ENCODE measurements around the gene CLDN2. TPM values are rescaled to one million over a fixed set of nuclear protein-coding genes. Genes with fewer than 3 reads are reported as not detected.

Gene CLDN2
- total RNA-seq, 1 experiment from 2014 or later: not detected

GRCh38 chrX:106898462-106898861, 21.7 kb upstream of the CLDN2 start:
- no TSS peak for BruUV-seq (replicated peaks)
- Histone ChIP-seq H3K9me2 (ENCODE audit: insufficient read depth) (no peaks in the 10 kb centered on the region), H3K4me2 (0 out of 2 replicates have a peak overlapping the region, but pooled peaks have one; percentile 20), H3K4me3 (no peak overlapping the region), H3F3A (ENCODE audit: insufficient read depth, low read depth) (peaks cover 7% of the 10 kb centered on the region; the same call in 1 of the 2 replicates), H3K36me3 (ENCODE audit: low read depth) (no peaks in the 10 kb centered on the region), H2AFZ (no peak overlapping the region), H3K9me3 (ENCODE audit: insufficient read depth, low read depth) (no peaks in the 10 kb centered on the region), H4K20me1 (ENCODE audit: insufficient read depth) (no peaks in the 10 kb centered on the region), H3K4me1 (replicated peaks; ENCODE audit: insufficient read depth) (peaks cover 41% of the 10 kb centered on the region), H3K27me3 (ENCODE audit: insufficient read depth, low read depth) (no peaks in the 10 kb centered on the region), H3K79me2 (ENCODE audit: low read depth) (no peaks in the 10 kb centered on the region), H3K27ac (no peak overlapping the region)
- intact Hi-C loops (cut with micrococcal nuclease; ENCODE audit: unreplicated experiment): loop anchor here (5.0 to 10.0 kb wide), 5 partner anchors 99 to 1174 kb away; partner anchors contain the start of gene RBM41
- DNase-seq: peak in 1 of 2 experiments; percentile 59
- ChIA-PET POLR2A (ENCODE audit: unreplicated experiment) (no interaction called here), CTCF (interaction anchor here (0.5 to 1.3 kb wide), 4 partner anchors 62 to 774 kb away, joined by 3 to 9 read pairs (median 5); no protein-coding TSS in a partner anchor)
- peak; percentile 51; the same call in 1 of the 2 replicates for TF ChIP-seq CTCF (conservative IDR thresholded peaks at IDR 0.05)
- TF ChIP-seq EZH2 (IDR thresholded peaks at IDR 0.05; ENCODE audit: low read depth): no peak

- no peak for TF ChIP-seq CTCF (conservative IDR thresholded peaks at IDR 0.05)
- no peak for TF ChIP-seq EZH2 (IDR thresholded peaks at IDR 0.05; ENCODE audit: low read depth)
- H3K9me2 ChIP-seq (ENCODE audit: insufficient read depth): no peaks in the 10 kb centered on the region
- no TSS peak for BruUV-seq (replicated peaks)
- no peaks in the 10 kb centered on the region for H3K9me3 ChIP-seq (ENCODE audit: insufficient read depth, low read depth)
- intact Hi-C loops (cut with micrococcal nuclease; ENCODE audit: unreplicated experiment): loop anchor here (5.0 to 10.0 kb wide), 5 partner anchors 98 to 1173 kb away; partner anchors contain the start of gene RBM41
- no peak for DNase-seq
- H3K36me3 ChIP-seq (ENCODE audit: low read depth): no peaks in the 10 kb centered on the region
- no peak overlapping the region for H2AFZ ChIP-seq
- H3K27me3 ChIP-seq (ENCODE audit: insufficient read depth, low read depth): no peaks in the 10 kb centered on the region
- ChIA-PET CTCF (interaction anchor here (0.6 to 1.3 kb wide), 2 partner anchors 61 to 66 kb away, joined by 7 to 9 read pairs; no protein-coding TSS in a partner anchor), POLR2A (ENCODE audit: unreplicated experiment) (no interaction called here)
- H4K20me1 ChIP-seq (ENCODE audit: insufficient read depth): no peaks in the 10 kb centered on the region
- no peak overlapping the region for H3K4me3 ChIP-seq
- H3F3A ChIP-seq (ENCODE audit: insufficient read depth, low read depth): peaks cover 7% of the 10 kb centered on the region; the same call in 1 of the 2 replicates
- no peak overlapping the region for H3K4me2 ChIP-seq
- peaks cover 41% of the 10 kb centered on the region for H3K4me1 ChIP-seq (replicated peaks; ENCODE audit: insufficient read depth)
- H3K27ac ChIP-seq: no peak overlapping the region
- H3K79me2 ChIP-seq (ENCODE audit: low read depth): no peaks in the 10 kb centered on the region
These were observed 20.9 kb upstream of the CLDN2 start for GRCh38 chrX:106899276-106899675.

GRCh38 chrX:106899841-106900240, 20.4 kb upstream of the CLDN2 start:
- intact Hi-C loops (cut with micrococcal nuclease; ENCODE audit: unreplicated experiment): loop anchor here (5.0 to 10.0 kb wide), 5 partner anchors 97 to 1172 kb away; partner anchors contain the start of gene RBM41
- TF ChIP-seq EZH2 (IDR thresholded peaks at IDR 0.05; ENCODE audit: low read depth) (no peak), CTCF (conservative IDR thresholded peaks at IDR 0.05) (no peak)
- H3K4me2 ChIP-seq: no peak overlapping the region
- H3K4me3 ChIP-seq: no peak overlapping the region
- H3K9me3 ChIP-seq (ENCODE audit: insufficient read depth, low read depth): no peaks in the 10 kb centered on the region
- H3K4me1 ChIP-seq (replicated peaks; ENCODE audit: insufficient read depth): peaks cover 36% of the 10 kb centered on the region
- CTCF ChIA-PET: interaction anchor here (0.6 kb wide), 1 partner anchor 65 kb away, joined by 7 read pairs; no protein-coding TSS in a partner anchor
- H3K9me2 ChIP-seq (ENCODE audit: insufficient read depth): no peaks in the 10 kb centered on the region
- POLR2A ChIA-PET (ENCODE audit: unreplicated experiment): no interaction called here
- DNase-seq: no peak
- BruUV-seq (replicated peaks): no TSS peak
- no peaks in the 10 kb centered on the region for H3K27me3 ChIP-seq (ENCODE audit: insufficient read depth, low read depth)
- H2AFZ ChIP-seq: no peak overlapping the region
- H3K27ac ChIP-seq: no peak overlapping the region
- no peaks in the 10 kb centered on the region for H3K36me3 ChIP-seq (ENCODE audit: low read depth)
- H4K20me1 ChIP-seq (ENCODE audit: insufficient read depth): no peaks in the 10 kb centered on the region
- no peaks in the 10 kb centered on the region for H3K79me2 ChIP-seq (ENCODE audit: low read depth)
- H3F3A ChIP-seq (ENCODE audit: insufficient read depth, low read depth): peaks cover 7% of the 10 kb centered on the region; the same call in 1 of the 2 replicates
